HepG2 (cell line): ENCODE measurements around the gene PSMA3. TPM values are rescaled to one million over a fixed set of nuclear protein-coding genes. Genes with fewer than 3 reads are reported as not detected.

Experiments used
- AGO2 ChIP-seq: fragments of 200-400 bp; formaldehyde crosslinking; optimal IDR thresholded peaks from 2 replicates; pipeline ENCODE3; 2017; ENCODE audit warnings: mild to moderate bottlenecking, low read depth, low read length, moderate library complexity
- EEA1 ChIP-seq: sonication (generic); formaldehyde crosslinking; IDR thresholded peaks from 2 replicates; pipeline ENCODE4 v1.5.1; 2020; ENCODE audit warnings: mild to moderate bottlenecking, missing genetic modification reagents, borderline replicate concordance
- FIP1L1 ChIP-seq: fragments of 200-400 bp; formaldehyde crosslinking; IDR thresholded peaks from 2 replicates; pipeline ENCODE4 v1.6.1; 2018; ENCODE audit warnings: low read depth, mild to moderate bottlenecking, low read length, moderate library complexity, borderline replicate concordance; ENCODE audit not compliant: insufficient read depth
- GABPB1 ChIP-seq: IDR thresholded peaks from 2 replicates; pipeline ENCODE4 v1.6.1; 2016; ENCODE audit warnings: mild to moderate bottlenecking, missing genetic modification reagents, moderate library complexity, missing compliant biosample characterization
- KAT8 ChIP-seq: IDR thresholded peaks from 2 replicates; pipeline ENCODE4 v1.6.1; 2016; ENCODE audit warnings: missing genetic modification reagents, missing compliant biosample characterization
- KMT2A ChIP-seq: sonication (generic); formaldehyde crosslinking; IDR thresholded peaks from 2 replicates; pipeline ENCODE4 v1.4.0; 2020; ENCODE audit warnings: missing genetic modification reagents
- NFE2 ChIP-seq: sonication (generic); formaldehyde crosslinking; IDR thresholded peaks from 2 replicates; pipeline ENCODE4 v1.4.0; 2020; ENCODE audit warnings: missing genetic modification reagents
- PRMT3 ChIP-seq: sonication (generic); formaldehyde crosslinking; IDR thresholded peaks from 2 replicates; pipeline ENCODE4 v1.8.1; 2022; ENCODE audit warnings: low read depth, mild to moderate bottlenecking, moderate library complexity, missing genetic modification reagents, borderline replicate concordance
- RELA ChIP-seq: sonication (generic); formaldehyde crosslinking; IDR thresholded peaks from 2 replicates; pipeline ENCODE4 v1.4.0; 2020; ENCODE audit warnings: missing genetic modification reagents
- SIN3A ChIP-seq: IDR thresholded peaks from 2 replicates; pipeline ENCODE4 v1.6.1; 2011; ENCODE audit warnings: low read depth, mild to moderate bottlenecking, control low read depth, low read length, borderline replicate concordance
- SSRP1 ChIP-seq: IDR thresholded peaks from 2 replicates; pipeline ENCODE4 v1.6.1; 2016; ENCODE audit warnings: control low read depth
- YEATS2 ChIP-seq: sonication (generic); formaldehyde crosslinking; IDR thresholded peaks from 2 replicates; pipeline ENCODE4 v1.4.0; 2020; ENCODE audit warnings: missing genetic modification reagents, borderline replicate concordance
- ZNF724P ChIP-seq: sonication (generic); formaldehyde crosslinking; IDR thresholded peaks from 2 replicates; pipeline ENCODE4 v1.8.0; 2022; ENCODE audit warnings: missing genetic modification reagents, borderline replicate concordance
- ZNF781 ChIP-seq: sonication (generic); formaldehyde crosslinking; IDR thresholded peaks from 2 replicates; pipeline ENCODE4 v1.5.1; 2020; ENCODE audit warnings: borderline replicate concordance, mild to moderate bottlenecking, missing genetic modification reagents; ENCODE audit errors: not compliant biosample characterization
- ZSCAN22 ChIP-seq: sonication (generic); formaldehyde crosslinking; IDR thresholded peaks from 2 replicates; pipeline ENCODE4 v1.4.0; 2020; ENCODE audit warnings: mild to moderate bottlenecking, missing genetic modification reagents
- polyA plus RNA-seq, 8 experiments: library from polyadenylated mRNA; depleted of rRNA in 3 of 8; stranded (reverse) in 7 of 8; unstranded in 1 of 8; fragments of >200 nt; fragmentation: Illumina TruSeq in 4 of 8; extraction: Trizol in 4 of 8; gene quantifications; 2 replicates each; pipeline versions ENCODE4 v1.2.1 to v1.2.3, GENCODE V29; 2011 to 2016; ENCODE audit warnings: low read depth in 4 of 8, missing spikeins in 1 of 8, mixed read lengths in 1 of 8; ENCODE audit not compliant: insufficient read depth in 1 of 8
- total RNA-seq, 5 experiments: library from RNA; depleted of rRNA; stranded (reverse); fragments of >200 nt; fragmentation: Illumina TruSeq; extraction: Trizol; gene quantifications; 2 replicates each; pipeline ENCODE4 v1.2.3, GENCODE V29; 2016; ENCODE audit warnings: low read depth in 1 of 5
- TF ChIP-seq, protein P1 (sequence below): sonication (generic); formaldehyde crosslinking; IDR thresholded peaks from 2 replicates; pipeline ENCODE4 v1.9.0; 2022; ENCODE audit warnings: missing genetic modification reagents, mild to moderate bottlenecking, borderline replicate concordance
- TF ChIP-seq, protein P2 (sequence below): IDR thresholded peaks from 2 replicates; pipeline ENCODE4 v1.6.1; 2018; ENCODE audit warnings: missing genetic modification reagents, mild to moderate bottlenecking, missing compliant biosample characterization
- TF ChIP-seq, protein P3 (sequence below): sonication (generic); formaldehyde crosslinking; IDR thresholded peaks from 2 replicates; pipeline ENCODE4 v1.5.1; 2020; ENCODE audit warnings: missing genetic modification reagents, mild to moderate bottlenecking, borderline replicate concordance
- TF ChIP-seq, protein P4 (sequence below): sonication (generic); formaldehyde crosslinking; IDR thresholded peaks from 2 replicates; pipeline ENCODE4 v1.8.0; 2022; ENCODE audit warnings: missing genetic modification reagents, mild to moderate bottlenecking, borderline replicate concordance
- TF ChIP-seq, protein P5 (sequence below): sonication (generic); formaldehyde crosslinking; IDR thresholded peaks from 2 replicates; pipeline ENCODE4 v1.4.0; 2020; ENCODE audit warnings: missing genetic modification reagents, borderline replicate concordance

Gene PSMA3
- total and polyA plus RNA-seq, 2 of the 13 experiments (the other 11 are each of a cell fraction or from before 2014, with no cell fraction given): 232 to 275 TPM

DNA sequence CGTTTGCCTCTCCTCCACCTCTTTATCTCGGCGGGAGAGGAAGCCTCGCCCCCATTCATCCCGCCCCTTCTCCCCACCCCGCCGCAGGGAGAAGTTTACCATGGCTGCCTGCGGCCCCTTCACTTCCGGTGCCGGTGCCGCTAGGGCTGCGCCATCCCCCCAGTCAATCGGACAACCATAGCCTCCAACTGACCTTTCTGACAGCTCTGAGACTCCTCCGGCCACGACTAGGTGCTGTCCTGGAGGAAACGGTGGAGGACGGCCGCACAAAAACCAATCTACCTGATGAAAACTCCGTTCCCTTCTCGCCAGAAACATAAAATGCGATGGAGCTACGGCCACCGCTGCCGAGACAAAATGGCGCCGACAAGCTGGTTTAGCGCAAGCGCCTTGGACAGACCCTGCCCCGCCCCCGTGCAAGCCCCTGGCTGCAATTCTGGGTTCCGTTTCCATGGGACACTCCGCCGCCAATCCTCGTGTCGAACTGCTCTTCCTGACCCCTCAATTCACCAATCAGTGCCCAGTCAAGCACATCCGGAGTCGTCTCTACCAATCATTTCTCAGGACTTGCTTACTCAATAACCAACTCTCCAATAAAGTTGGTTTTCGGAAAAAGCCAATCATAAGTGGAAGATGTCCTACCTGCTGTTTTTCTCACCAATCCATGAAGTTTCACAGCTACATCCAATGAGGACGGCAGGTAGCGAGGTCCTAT lies 53.3 kb downstream of the PSMA3 start (continued):
- TF ChIP-seq, protein P1, sequence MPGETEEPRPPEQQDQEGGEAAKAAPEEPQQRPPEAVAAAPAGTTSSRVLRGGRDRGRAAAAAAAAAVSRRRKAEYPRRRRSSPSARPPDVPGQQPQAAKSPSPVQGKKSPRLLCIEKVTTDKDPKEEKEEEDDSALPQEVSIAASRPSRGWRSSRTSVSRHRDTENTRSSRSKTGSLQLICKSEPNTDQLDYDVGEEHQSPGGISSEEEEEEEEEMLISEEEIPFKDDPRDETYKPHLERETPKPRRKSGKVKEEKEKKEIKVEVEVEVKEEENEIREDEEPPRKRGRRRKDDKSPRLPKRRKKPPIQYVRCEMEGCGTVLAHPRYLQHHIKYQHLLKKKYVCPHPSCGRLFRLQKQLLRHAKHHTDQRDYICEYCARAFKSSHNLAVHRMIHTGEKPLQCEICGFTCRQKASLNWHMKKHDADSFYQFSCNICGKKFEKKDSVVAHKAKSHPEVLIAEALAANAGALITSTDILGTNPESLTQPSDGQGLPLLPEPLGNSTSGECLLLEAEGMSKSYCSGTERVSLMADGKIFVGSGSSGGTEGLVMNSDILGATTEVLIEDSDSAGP (CRISPR knock-in tag): peak; percentile 65; the same call in 1 of the 2 replicates
- peak; percentile 76 for TF ChIP-seq KMT2A (CRISPR knock-in tag)
- peak; percentile 96 for TF ChIP-seq GABPB1 (CRISPR knock-in tag)
- no peak for TF ChIP-seq ZSCAN22
- peak; percentile 84 for TF ChIP-seq KAT8 (CRISPR knock-in tag)
- TF ChIP-seq, protein P2, sequence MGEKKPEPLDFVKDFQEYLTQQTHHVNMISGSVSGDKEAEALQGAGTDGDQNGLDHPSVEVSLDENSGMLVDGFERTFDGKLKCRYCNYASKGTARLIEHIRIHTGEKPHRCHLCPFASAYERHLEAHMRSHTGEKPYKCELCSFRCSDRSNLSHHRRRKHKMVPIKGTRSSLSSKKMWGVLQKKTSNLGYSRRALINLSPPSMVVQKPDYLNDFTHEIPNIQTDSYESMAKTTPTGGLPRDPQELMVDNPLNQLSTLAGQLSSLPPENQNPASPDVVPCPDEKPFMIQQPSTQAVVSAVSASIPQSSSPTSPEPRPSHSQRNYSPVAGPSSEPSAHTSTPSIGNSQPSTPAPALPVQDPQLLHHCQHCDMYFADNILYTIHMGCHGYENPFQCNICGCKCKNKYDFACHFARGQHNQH (CRISPR knock-in tag): peak; percentile 46; the same call in 1 of the 2 replicates
- TF ChIP-seq PRMT3 (CRISPR knock-in tag): no peak
- TF ChIP-seq FIP1L1: no peak
- TF ChIP-seq SIN3A: peak; percentile 74; the same call in 1 of the 2 replicates
- TF ChIP-seq, protein P3, sequence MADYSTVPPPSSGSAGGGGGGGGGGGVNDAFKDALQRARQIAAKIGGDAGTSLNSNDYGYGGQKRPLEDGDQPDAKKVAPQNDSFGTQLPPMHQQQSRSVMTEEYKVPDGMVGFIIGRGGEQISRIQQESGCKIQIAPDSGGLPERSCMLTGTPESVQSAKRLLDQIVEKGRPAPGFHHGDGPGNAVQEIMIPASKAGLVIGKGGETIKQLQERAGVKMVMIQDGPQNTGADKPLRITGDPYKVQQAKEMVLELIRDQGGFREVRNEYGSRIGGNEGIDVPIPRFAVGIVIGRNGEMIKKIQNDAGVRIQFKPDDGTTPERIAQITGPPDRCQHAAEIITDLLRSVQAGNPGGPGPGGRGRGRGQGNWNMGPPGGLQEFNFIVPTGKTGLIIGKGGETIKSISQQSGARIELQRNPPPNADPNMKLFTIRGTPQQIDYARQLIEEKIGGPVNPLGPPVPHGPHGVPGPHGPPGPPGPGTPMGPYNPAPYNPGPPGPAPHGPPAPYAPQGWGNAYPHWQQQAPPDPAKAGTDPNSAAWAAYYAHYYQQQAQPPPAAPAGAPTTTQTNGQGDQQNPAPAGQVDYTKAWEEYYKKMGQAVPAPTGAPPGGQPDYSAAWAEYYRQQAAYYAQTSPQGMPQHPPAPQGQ: no peak
- TF ChIP-seq EEA1 (CRISPR knock-in tag): peak; percentile 73; the same call in 1 of the 2 replicates
- TF ChIP-seq NFE2 (CRISPR knock-in tag): no peak
- TF ChIP-seq, protein P4, sequence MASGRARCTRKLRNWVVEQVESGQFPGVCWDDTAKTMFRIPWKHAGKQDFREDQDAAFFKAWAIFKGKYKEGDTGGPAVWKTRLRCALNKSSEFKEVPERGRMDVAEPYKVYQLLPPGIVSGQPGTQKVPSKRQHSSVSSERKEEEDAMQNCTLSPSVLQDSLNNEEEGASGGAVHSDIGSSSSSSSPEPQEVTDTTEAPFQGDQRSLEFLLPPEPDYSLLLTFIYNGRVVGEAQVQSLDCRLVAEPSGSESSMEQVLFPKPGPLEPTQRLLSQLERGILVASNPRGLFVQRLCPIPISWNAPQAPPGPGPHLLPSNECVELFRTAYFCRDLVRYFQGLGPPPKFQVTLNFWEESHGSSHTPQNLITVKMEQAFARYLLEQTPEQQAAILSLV (CRISPR knock-in tag): peak; percentile 53; the same call in 1 of the 2 replicates
- TF ChIP-seq, protein P5, sequence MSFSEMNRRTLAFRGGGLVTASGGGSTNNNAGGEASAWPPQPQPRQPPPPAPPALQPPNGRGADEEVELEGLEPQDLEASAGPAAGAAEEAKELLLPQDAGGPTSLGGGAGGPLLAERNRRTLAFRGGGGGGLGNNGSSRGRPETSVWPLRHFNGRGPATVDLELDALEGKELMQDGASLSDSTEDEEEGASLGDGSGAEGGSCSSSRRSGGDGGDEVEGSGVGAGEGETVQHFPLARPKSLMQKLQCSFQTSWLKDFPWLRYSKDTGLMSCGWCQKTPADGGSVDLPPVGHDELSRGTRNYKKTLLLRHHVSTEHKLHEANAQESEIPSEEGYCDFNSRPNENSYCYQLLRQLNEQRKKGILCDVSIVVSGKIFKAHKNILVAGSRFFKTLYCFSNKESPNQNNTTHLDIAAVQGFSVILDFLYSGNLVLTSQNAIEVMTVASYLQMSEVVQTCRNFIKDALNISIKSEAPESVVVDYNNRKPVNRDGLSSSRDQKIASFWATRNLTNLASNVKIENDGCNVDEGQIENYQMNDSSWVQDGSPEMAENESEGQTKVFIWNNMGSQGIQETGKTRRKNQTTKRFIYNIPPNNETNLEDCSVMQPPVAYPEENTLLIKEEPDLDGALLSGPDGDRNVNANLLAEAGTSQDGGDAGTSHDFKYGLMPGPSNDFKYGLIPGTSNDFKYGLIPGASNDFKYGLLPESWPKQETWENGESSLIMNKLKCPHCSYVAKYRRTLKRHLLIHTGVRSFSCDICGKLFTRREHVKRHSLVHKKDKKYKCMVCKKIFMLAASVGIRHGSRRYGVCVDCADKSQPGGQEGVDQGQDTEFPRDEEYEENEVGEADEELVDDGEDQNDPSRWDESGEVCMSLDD: no peak; the same call in 1 of the 2 replicates
- TF ChIP-seq RELA (CRISPR knock-in tag): no peak
- TF ChIP-seq ZNF781 (CRISPR knock-in tag): no peak
- TF ChIP-seq SSRP1 (CRISPR knock-in tag): no peak
- no peak for TF ChIP-seq ZNF724P
- TF ChIP-seq YEATS2: peak; percentile 81; the same call in 1 of the 2 replicates
- peak; percentile 42 for TF ChIP-seq AGO2
